K562 (cell line): Measurements from ENCODE around the gene TXK. TPM values are rescaled to one million over a fixed set of nuclear protein-coding genes. Genes with fewer than 3 reads are reported as not detected.
A peak's percentile ranks its signal among the peaks of the same experiment; 100 is the strongest.

Experiments
- ATF4 ChIP-seq: fragments of 450-650 bp; formaldehyde crosslinking; IDR thresholded peaks from 2 replicates; pipeline ENCODE4 v1.4.0; 2022; ENCODE audit warnings: mild to moderate bottlenecking, moderate library complexity
- BRF1 ChIP-seq: IDR thresholded peaks from 3 replicates; pipeline ENCODE4 v1.6.1; 2011; ENCODE audit warnings: borderline replicate concordance, mild to moderate bottlenecking; ENCODE audit not compliant: insufficient read length; ENCODE audit errors: extremely low read depth
- GATAD2B ChIP-seq: fragments of 450-650 bp; IDR thresholded peaks from 2 replicates; pipeline ENCODE4 v1.6.1; 2017; ENCODE audit warnings: mild to moderate bottlenecking, borderline replicate concordance
- MEF2D ChIP-seq: conservative IDR thresholded peaks from 2 replicates; pipeline ENCODE4 v1.6.1; 2016; ENCODE audit warnings: low read depth, missing genetic modification characterization, missing compliant biosample characterization
- MGA ChIP-seq: fragments of 450-650 bp; IDR thresholded peaks from 2 replicates; pipeline ENCODE4 v1.6.1; 2016; ENCODE audit warnings: mild to moderate bottlenecking, moderate library complexity
- MYC ChIP-seq, 2 experiments: fragments of 250-450 bp in 1 of 2; sonication (Bioruptor Pico) in 1 of 2; IDR thresholded peaks; 2 replicates each; pipeline versions ENCODE4 v1.5.1 to v1.6.1; 2012 to 2021; ENCODE audit warnings: low read depth in 2 of 2, borderline replicate concordance in 1 of 2, improper control_type of control experiment in 1 of 2, low read length in 1 of 2, mild to moderate bottlenecking in 1 of 2, moderate library complexity in 1 of 2
- NKRF ChIP-seq: fragments of 450-650 bp; IDR thresholded peaks from 2 replicates; pipeline ENCODE4 v1.6.1; 2016; ENCODE audit warnings: borderline replicate concordance
- NR2F6 ChIP-seq: fragments of 450-650 bp; formaldehyde crosslinking; IDR thresholded peaks from 2 replicates; pipeline ENCODE4 v1.4.0; 2020; ENCODE audit warnings: mild to moderate bottlenecking
- PCBP2 ChIP-seq: fragments of 200-400 bp; formaldehyde crosslinking; IDR thresholded peaks from 2 replicates; pipeline ENCODE4 v1.6.1; 2018; ENCODE audit warnings: low read length, low read depth, mild to moderate bottlenecking, moderate library complexity; ENCODE audit not compliant: poor library complexity, severe bottlenecking
- TAF15 ChIP-seq: fragments of 200-400 bp; formaldehyde crosslinking; IDR thresholded peaks from 2 replicates; pipeline ENCODE4 v1.6.1; 2017; ENCODE audit warnings: mild to moderate bottlenecking, low read depth, low read length, moderate library complexity
- ZBTB17 ChIP-seq: fragments of 450-650 bp; formaldehyde crosslinking; IDR thresholded peaks from 2 replicates; pipeline ENCODE4 v1.4.0; 2020; ENCODE audit warnings: mild to moderate bottlenecking
- ZKSCAN3 ChIP-seq: fragments of 250-450 bp; sonication (Bioruptor Pico); IDR thresholded peaks from 2 replicates; pipeline ENCODE4 v1.4.0; 2020
- ZNF124 ChIP-seq: sonication (generic); formaldehyde crosslinking; IDR thresholded peaks from 2 replicates; pipeline ENCODE4 v1.8.1; 2022; ENCODE audit warnings: missing genetic modification reagents
- ZNF699 ChIP-seq: fragments of 250-450 bp; sonication (Bioruptor Pico); IDR thresholded peaks from 2 replicates; pipeline ENCODE4 v1.8.0; 2021; ENCODE audit warnings: mild to moderate bottlenecking, moderate library complexity; ENCODE audit not compliant: insufficient replicate concordance
- polyA plus RNA-seq, 8 experiments: library from polyadenylated mRNA; depleted of rRNA in 4 of 8; stranded (reverse) in 5 of 8; unstranded in 3 of 8; fragments of >200 nt; fragmentation: Nextera tagmentation in 2 of 8; fragmentation: Illumina TruSeq in 1 of 8; extraction: Ambion mirVana in 2 of 8; extraction: Trizol in 1 of 8; gene quantifications; 2 replicates each; pipeline versions ENCODE4 v1.2.1 to v1.2.3, GENCODE V29; 2011 to 2014; ENCODE audit warnings: inconsistent platforms in 1 of 8, missing spikeins in 1 of 8
- total RNA-seq, 7 experiments: library from RNA; depleted of rRNA in 6 of 7; stranded (reverse); fragments of >200 nt in 6 of 7; fragmentation: Illumina TruSeq in 2 of 7; extraction: Trizol in 2 of 7; gene quantifications; 2 replicates each; pipeline versions ENCODE4 v1.2.1 to v1.2.3, GENCODE V29; 2011 to 2021; ENCODE audit warnings: low replicate concordance in 1 of 7

The TXK gene
- total and polyA plus RNA-seq, 9 of the 15 experiments (the other 6 are each of a cell fraction or from before 2014, with no cell fraction given): 0.24 to 1.1 (median 0.45) TPM; not detected in 1

GRCh38 chr4:48120132-48120531, 13.9 kb downstream of the TXK start (continued):
- no peak for TF ChIP-seq NR2F6 (CRISPR knock-in tag)
- no peak for TF ChIP-seq PCBP2
- TF ChIP-seq MEF2D (tag): no peak
- TF ChIP-seq ZNF124: no peak
- peak; percentile 63; the same call in 1 of the 2 replicates for TF ChIP-seq ZKSCAN3 (CRISPR knock-in tag)
- TF ChIP-seq MGA: no peak
- no peak for TF ChIP-seq MYC (IDR thresholded peaks at IDR 0.05; ENCODE audit: low read depth, low read length)
- TF ChIP-seq MYC (CRISPR knock-in tag; IDR thresholded peaks at IDR 0.05; ENCODE audit: borderline replicate concordance, low read depth): 0 out of 2 replicates have a peak, but pooled peaks have one; percentile 56
- TF ChIP-seq ZNF699 (CRISPR knock-in tag): peak; percentile 62
- no peak for TF ChIP-seq NKRF
- TF ChIP-seq ATF4: no peak
- TF ChIP-seq GATAD2B: no peak
- TF ChIP-seq TAF15: no peak
- no peak for TF ChIP-seq ZBTB17 (CRISPR knock-in tag)
- TF ChIP-seq BRF1: no peak
